ENCODE measurements around the gene GRB10. TPM values are rescaled to one million over a fixed set of nuclear protein-coding genes. Genes with fewer than 3 reads are reported as not detected.

The GRB10 gene
- total RNA-seq, 3 donors from 2014 or later: 56.8 to 71.1 (median 61.2) TPM

GRCh38 chr7:50717181-50717580 is 65.5 kb downstream of the GRB10 start:
- Histone ChIP-seq H3K27me3 (no peaks in the 10 kb centered on the region), H3K4me3 (no peak overlapping the region), H3K4me1 (no peaks in the 10 kb centered on the region), H3K9me3 (no peaks in the 10 kb centered on the region), H3K36me3 (no peaks in the 10 kb centered on the region), H3K27ac (no peak overlapping the region)
- no peak for DNase-seq (ENCODE audit: low spot score in 2 of 2)
- intact Hi-C loops (cut with DNase I; ENCODE audit: low total_unique reads): no loop called here
- no peak for TF ChIP-seq POLR2AphosphoS5 (IDR thresholded peaks at IDR 0.05)
- TF ChIP-seq POLR2A (IDR thresholded peaks at IDR 0.05): no peak
- no peak for TF ChIP-seq CTCF (IDR thresholded peaks at IDR 0.05)

- no peak for DNase-seq (ENCODE audit: low spot score in 2 of 2)
- TF ChIP-seq POLR2A (IDR thresholded peaks at IDR 0.05) (no peak), POLR2AphosphoS5 (IDR thresholded peaks at IDR 0.05) (no peak), CTCF (IDR thresholded peaks at IDR 0.05) (no peak)
- no peaks in the 10 kb centered on the region for H3K36me3 ChIP-seq
- no peak overlapping the region for H3K4me3 ChIP-seq
- intact Hi-C loops (cut with DNase I; ENCODE audit: low total_unique reads): no loop called here
- no peaks in the 10 kb centered on the region for H3K27me3 ChIP-seq
- no peaks in the 10 kb centered on the region for H3K9me3 ChIP-seq
- peak overlapping the region; percentile 14 to 29 for H3K27ac ChIP-seq
- H3K4me1 ChIP-seq: no peaks in the 10 kb centered on the region
Observed at GRCh38 chr7:50714857-50715256, 67.8 kb downstream of the GRB10 start.

DNA sequence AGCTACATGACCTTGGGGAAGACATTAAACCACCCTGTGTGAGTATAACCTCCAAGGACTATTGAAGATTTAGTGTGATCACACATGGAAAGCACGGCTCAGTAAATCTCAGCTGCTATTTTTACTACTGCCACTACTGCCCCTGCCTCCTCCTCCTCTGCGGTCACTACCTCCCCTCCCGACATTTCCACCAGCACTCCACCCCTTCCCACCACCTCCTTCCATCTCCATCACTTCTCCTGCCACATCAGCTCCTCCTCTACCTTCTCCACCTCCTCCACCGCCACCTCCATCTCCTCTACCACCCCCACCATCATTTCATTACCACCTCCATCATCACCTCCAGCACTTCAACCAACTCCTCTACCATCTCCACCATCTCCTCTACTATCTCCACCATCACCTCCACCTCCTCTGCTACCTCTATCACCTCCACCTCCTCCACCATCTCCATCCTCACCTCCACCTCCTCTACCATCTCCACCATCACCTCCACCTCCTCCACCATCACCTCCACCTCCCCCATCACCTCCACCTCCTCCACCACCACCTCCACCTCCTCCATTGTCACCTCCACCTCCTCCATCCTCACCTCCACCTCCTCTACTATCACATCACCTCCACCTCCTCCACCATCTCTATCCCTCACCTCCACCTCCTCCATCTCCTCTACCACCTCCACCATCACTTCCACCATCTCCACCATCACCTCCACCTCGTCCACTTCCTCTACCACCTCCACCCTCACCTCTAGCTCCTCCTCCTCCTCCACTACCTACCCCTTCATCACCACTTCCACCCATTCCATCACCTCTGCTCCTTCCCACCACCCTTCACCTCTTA is 69.4 kb downstream of the GRB10 start:
- H3K27ac ChIP-seq: no peak overlapping the region

GRCh38 chr7:50712252-50713122 is 70.2 kb downstream of the GRB10 start:
- no peak for TF ChIP-seq POLR2A (IDR thresholded peaks at IDR 0.05)
- TF ChIP-seq POLR2AphosphoS5 (IDR thresholded peaks at IDR 0.05): no peak
- TF ChIP-seq CTCF (IDR thresholded peaks at IDR 0.05): no peak
- Histone ChIP-seq H3K4me1 (no peaks in the 10 kb centered on the region), H3K27ac (no peak overlapping the region), H3K9me3 (no peaks in the 10 kb centered on the region), H3K36me3 (no peaks in the 10 kb centered on the region), H3K4me3 (no peak overlapping the region), H3K27me3 (no peaks in the 10 kb centered on the region)
- intact Hi-C loops (cut with DNase I; ENCODE audit: low total_unique reads): no loop called here
- DNase-seq (ENCODE audit: low spot score in 2 of 2): no peak

More for the DNA sequence above, 69.4 kb downstream of the GRB10 start:
- no peak overlapping the region for H3K4me3 ChIP-seq
- no peaks in the 10 kb centered on the region for H3K36me3 ChIP-seq
- intact Hi-C loops (cut with DNase I; ENCODE audit: low total_unique reads): no loop called here
- H3K4me1 ChIP-seq: no peaks in the 10 kb centered on the region
- no peak for DNase-seq (ENCODE audit: low spot score in 2 of 2)
- TF ChIP-seq POLR2A (IDR thresholded peaks at IDR 0.05) (no peak), POLR2AphosphoS5 (IDR thresholded peaks at IDR 0.05) (no peak)
- no peaks in the 10 kb centered on the region for H3K27me3 ChIP-seq
- H3K9me3 ChIP-seq: no peaks in the 10 kb centered on the region

DNA sequence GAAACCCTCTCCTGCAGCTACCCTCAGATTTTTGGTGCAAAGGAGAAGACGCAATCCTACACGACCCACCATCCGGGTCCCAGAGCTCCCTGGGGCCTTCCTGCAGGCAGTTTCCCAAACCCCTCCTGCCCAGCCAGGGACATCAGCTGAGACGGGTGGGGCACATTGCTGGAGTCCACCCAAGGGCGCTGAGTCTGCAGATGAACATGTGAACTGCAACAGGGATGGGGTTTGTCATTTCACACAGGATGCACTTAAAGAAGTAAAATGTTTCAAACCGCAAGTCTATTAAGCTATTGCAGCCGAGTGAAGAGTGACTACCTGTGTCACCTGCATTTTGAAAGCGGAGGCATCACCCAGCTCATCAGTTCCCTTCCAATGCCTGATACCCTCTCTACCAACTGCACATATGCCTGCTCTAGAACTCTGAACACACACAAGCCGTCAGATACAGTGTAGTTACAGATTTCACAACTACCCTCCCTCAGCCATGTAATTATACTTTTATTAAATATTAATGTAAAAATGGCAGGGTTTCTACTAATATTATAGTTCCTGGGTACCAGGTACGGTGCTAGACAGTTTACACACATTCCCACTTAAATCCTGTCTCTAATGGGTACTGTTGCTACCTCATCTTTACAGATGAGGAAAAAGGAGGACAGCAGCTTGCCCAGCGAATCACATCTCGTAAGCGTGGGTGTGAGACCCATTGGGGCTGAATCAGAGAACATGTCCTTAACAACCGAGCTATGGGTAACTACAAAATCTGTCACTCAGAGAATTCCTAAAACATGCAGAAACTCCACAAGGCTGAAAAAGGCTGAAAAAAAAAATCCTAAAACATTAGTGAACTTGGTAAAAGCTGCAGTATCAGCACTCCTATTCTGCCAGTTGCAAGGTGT is 71.2 kb downstream of the GRB10 start:
- Histone ChIP-seq H3K27ac (no peak overlapping the region), H3K4me1 (no peaks in the 10 kb centered on the region)

More for the DNA sequence above, 71.2 kb downstream of the GRB10 start:
- TF ChIP-seq POLR2AphosphoS5 (IDR thresholded peaks at IDR 0.05): no peak
- no peak for TF ChIP-seq CTCF (IDR thresholded peaks at IDR 0.05)
- no peak for TF ChIP-seq POLR2A (IDR thresholded peaks at IDR 0.05)
- H3K9me3 ChIP-seq: no peaks in the 10 kb centered on the region
- H3K4me3 ChIP-seq: no peak overlapping the region
- H3K36me3 ChIP-seq: no peaks in the 10 kb centered on the region
- intact Hi-C loops (cut with DNase I; ENCODE audit: low total_unique reads): no loop called here
- DNase-seq (ENCODE audit: low spot score in 2 of 2): no peak
- no peaks in the 10 kb centered on the region for H3K27me3 ChIP-seq

Measured in breast epithelium (tissue), 4 donors.